DLD1 (cell line): ENCODE results near the gene ARL15.
"Not testable (repeated sequence)": the region's sequence is repeated elsewhere in the genome, so short reads cannot be mapped to it uniquely, and the experiment has no call there.

Experiments
- in situ Hi-C: cut with HindIII; loops from 2 replicates; pipeline ENCODE4 v1.10.0; 2017; ENCODE audit warnings: low sequenced_read_pairs

Gene ARL15

DNA sequence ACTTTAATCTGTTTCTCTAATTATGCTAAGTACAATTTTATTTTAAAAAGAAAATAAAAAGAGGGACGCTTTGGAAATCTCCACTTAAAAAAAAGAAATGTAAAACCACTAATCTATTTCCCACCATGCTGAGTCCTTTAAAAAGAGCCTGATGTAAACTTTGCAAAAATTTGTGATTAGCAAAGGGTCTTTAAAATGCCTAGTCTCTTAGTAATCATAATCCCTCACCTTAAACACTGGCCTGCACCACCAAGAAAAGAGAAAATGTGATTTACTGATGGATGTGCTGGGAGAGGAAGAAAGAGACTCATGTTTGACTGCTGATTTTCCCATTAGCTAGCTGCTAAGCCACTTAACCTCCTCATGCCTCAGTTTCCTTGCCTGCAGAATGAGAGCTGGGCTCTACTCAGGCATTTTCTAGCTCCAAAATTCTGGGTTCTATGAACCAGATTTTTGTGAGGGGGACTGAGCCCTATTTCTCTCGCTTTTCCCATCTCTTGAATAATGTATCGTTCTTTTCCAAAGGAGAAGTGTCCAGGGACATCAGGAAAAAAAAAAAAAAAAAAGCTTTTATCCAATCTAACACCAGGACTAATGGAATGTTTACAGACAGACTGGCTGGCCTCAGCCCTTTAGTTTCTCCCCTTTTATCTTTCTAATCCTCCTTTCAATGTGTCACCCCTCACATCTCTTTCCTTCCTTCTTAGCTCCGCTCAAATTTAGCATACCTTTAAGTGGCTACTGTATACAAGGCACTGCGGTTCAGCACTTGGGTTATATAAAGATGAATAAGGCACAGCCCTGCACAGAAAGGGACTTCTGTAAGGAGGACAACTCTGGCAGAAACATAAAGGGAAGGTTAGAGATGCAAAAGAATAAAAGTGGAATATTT, 312.4 kb downstream of the ARL15 start:
- in situ Hi-C loops, result no loop called here

DNA sequence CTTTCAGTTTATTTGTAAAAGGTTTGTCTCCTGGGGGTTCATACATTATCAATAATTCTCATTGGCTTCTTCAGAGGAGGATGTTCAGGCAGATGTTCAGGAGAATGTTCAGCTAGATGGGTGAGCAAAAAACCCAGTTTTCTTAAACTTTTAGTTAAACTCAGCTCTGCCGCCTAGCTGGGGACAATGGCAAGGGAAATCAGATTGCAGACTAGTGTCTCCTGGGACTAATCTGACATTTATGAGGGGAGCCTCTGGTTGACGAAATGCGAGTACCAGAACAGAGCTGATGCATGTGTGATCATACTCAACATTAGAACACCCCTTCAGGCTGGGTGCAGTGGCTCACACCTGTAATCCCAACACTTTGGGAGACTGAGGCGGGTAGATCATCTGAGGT, 314.4 kb downstream of the ARL15 start:
- in situ Hi-C loops, result no loop called here

DNA sequence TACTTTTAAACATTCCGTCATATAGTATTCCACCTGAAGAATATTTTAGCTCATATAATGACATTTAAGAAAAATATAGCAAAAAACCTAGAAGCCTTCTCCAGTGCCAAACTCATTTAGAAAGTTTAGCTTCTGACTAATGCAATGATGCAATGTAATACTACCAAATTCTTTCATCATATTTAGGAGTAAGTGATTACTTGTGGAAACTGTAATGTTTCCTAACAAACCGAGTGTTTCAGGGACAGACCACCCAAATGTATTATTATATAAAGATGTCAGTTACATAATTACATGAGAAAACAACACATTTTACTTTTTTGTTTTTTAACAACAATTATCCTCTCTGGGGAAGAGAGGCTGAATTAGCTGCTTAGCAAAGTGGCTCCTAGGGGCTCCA, 316.2 kb downstream of the ARL15 start:
- in situ Hi-C loops, result no loop called here

DNA sequence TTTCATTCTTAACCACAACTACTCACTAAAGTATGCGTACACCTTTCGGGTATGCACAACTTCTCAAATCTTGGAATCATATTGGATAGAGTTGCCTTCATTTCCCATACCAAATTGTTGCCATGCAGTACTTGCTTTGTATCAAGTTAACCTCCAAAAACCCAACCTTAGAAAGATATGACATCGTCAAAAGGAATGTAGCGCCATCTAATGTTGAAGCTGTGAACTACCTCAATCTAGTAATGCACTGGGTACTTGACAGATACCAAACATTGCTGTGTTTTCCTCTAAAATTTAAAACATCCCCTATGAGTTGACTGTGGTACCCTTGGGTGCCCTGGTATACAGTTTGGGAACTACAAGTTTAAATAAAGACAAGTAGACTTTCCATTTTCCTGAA, 318.4 kb downstream of the ARL15 start:
- in situ Hi-C loops, result no loop called here

DNA sequence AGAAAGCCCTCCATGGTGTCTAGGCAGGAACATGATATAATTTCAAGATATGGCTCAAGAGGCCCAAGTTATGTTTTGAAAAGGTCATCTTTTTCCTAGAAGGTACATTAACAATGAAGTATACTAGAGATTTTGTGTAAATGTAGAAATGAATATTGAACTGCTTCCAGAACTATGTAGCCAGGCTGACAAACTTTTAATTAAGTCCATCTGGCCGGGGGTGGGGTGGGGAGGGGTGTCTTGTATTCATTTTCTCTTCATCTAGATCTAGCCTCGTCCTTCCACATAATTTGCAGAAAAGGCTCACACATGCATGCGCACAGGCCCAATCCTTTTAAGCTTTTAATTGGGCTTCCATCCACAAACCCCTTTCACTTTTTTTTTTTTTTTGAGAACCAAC, 323.3 kb downstream of the ARL15 start:
- in situ Hi-C loops, result no loop called here

DNA sequence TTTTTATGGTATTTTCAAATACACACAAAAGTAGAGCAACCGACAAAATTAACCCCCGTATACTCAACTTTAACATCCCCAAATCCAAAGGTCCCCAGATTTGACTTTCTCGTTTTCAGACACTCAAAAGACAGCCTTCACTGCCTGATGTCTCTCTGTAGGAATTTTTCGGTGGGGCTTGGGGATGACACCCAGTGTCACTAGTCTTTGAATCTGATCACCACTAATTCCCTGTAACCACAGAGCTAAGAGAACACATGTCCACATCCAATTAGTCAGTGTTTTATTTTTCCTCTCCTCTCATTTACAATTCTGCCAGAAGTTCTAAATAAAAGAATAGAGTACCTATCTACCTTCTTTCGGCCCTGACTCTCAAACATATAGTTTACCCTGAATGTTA, 324.6 kb downstream of the ARL15 start:
- in situ Hi-C loops, result no loop called here

DNA sequence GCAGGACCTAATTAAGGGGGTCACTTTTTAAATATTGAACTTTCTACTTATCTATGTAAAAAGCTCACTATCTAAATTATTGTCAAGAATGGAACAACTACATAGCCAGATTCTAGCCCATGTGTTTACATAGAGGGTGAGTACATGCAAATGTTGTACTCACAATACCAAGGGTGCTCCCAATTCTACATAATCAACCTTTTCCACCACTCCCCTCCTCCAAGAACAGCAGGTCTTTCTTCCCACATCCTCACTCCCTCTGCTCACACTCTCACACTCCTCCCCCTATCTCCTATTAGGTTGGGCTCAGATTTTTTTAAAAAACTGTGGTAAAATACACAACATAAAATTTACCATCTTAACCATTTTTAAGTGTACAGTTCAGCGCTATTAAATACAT, 325.4 kb downstream of the ARL15 start:
- in situ Hi-C loops, result no loop called here

DNA sequence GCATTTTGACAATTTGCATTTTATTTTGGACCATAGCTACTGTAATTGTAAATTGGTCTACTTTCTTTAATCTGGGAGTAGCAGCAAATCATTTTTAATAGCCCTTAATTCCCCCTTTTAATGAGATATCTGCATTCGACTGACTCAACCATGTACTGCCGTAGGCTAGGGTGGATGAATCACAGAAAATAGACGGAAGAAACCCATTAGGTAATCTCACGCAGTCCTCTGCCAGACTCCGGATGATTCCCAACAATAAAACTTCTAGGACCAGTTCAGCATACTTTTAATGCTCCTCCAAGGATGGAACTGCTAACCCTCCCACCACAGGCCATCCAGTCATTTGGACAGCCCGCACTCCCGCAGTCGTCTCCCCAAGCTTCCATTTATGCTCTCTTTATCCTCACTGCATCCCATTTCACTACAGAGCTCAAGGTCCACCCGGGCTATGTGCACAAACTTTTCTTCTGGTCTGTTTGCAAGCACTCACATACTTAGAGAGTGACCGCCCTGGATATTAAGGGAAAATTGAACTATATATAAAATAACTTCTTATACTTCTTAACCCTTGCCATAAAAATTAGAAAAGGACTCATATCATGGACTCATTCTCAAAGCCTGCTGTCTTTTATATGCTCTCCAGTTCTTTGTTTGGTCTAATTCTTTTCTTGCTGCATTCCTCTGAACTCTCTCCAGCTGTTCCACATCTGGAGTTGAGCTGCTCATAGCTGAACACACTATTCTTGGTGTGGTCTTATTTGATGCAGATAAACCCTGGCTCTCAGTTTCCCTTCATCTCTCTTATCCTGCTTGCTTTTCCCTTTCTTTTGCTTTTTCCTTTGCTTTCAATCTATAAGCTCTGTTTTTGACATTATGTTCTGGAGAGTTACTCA, 326.6 kb downstream of the ARL15 start:
- in situ Hi-C loops, result no loop called here

DNA sequence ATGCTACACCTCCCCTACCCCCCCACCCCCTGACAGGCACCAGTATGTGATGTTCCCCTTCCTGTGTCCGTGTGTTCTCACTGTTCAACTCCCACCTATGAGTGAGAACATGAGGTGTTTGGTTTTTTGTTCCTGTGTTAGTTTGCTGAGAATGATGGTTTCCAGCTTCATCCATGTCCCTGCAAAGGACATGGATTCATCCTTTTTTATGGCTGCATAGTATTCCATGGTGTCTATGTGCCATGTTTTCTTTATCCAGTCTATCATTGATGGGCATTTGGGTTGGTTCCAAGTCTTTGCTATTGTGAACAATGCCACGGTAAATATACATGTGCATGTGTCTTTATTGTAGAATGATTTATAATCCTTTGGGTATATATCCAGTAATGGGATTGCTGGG, 328.1 kb downstream of the ARL15 start:
- in situ Hi-C loops, result not testable (repeated sequence)

DNA sequence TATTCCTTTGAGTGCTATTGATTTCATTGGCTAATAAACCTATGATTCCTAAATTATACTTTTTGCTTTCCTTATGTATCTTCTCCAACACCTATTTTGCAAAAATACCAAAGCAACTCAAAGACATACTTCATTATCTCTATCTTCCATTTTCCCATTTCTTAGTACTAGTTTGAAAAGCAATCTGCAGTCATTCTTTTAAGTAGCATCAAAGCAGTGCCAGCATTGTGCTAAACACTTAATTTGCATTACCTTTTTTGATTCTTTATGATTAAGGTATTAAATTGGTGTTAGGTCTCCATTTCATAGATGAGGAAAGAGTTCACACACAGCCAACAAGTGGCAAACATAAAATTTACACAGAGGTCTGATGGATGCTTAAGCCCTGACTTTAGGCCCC, 330.3 kb downstream of the ARL15 start:
- in situ Hi-C loops, result no loop called here

DNA sequence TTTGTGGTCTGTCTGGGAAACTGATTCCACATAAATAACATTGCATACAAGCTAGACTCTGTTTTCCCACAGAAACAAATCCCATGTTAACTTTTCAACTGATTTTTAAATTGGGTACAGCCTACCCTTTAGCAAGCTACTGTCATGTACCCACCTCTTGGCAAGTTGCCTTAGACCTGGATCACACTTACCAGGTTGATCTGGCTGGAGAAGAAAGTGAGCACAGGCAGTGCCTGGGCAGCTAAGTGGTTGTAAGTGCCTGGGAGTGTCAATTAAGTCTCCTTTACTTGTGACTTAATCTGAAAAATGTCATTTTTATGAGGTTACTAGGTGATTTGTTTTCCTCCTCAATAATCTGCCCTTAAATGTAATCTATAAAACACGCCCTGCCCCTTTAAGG, 336.4 kb downstream of the ARL15 start:
- in situ Hi-C loops, result no loop called here

DNA sequence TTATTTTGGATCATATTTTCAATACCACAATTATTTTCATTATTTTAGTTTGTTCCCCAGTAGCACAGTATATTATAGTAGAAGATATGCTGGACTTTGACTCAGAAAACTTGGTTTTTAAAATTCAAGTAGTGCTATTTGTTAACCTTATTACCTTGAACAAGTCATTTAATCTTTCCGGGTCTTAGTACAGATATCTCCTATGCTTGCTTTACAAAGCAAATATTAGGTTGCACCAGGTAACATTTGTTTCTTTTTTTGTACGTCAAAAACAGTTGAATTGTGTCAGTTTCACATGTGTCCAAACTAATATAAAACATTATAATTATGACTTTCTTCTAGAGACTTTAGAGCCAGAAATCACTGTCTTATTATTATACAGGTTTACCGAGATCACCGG, 338.1 kb downstream of the ARL15 start:
- in situ Hi-C loops, result no loop called here

DNA sequence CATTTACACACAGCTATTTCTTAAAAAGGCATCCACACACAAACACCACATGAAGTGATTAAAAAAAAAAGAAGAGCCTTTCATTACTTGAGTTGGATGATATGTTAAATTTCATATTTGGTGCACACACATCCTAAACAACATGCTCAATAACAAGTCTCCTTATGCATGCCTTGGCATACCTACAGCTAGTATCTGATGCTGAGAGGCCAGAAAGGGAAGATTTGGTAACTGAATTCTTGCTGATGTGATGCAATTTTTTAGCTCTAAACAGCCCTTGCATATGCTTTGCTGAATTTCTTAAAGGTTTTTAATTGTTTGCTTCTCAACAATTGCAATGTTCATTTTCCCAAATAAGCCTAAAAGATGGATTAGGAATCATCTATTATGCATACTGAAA, 338.8 kb downstream of the ARL15 start:
- in situ Hi-C loops, result no loop called here

DNA sequence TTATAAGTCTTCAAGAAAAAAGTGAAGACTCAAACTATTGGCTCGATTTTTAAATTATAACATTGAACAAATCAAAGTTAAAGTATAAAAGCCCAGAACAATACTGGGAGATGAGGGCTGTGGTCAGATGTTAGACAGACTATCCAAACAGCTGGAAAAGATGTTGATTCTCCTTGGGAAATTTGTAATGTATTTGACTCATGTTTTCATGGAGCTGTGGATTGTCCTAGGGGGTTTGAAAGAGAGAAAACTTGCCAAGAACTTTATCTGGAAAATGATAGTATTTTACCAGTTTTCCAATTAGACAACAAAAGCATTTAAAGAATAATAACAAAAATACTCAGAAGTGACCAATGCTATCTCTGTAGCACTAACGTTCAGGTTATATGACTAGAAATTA, 339.2 kb downstream of the ARL15 start:
- in situ Hi-C loops, result no loop called here

DNA sequence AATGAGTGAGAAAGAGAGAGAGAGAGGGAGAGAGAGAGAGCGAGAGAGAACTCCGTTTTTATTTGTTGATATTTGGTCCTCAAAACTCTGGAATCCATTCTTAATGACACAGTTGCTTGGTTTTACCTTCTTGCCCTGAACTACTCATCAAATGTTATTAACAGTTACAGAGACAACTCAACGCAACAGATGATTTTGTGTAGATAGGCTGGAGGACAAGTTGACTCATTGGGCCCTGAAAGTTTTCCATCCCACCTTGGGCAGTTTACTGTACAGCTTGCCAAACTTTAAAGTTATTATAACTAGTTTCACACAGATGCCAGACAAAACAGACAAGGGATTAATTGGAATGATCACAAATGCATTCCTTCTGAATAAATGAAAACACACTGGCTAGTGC, 339.9 kb downstream of the ARL15 start:
- in situ Hi-C loops, result no loop called here

DNA sequence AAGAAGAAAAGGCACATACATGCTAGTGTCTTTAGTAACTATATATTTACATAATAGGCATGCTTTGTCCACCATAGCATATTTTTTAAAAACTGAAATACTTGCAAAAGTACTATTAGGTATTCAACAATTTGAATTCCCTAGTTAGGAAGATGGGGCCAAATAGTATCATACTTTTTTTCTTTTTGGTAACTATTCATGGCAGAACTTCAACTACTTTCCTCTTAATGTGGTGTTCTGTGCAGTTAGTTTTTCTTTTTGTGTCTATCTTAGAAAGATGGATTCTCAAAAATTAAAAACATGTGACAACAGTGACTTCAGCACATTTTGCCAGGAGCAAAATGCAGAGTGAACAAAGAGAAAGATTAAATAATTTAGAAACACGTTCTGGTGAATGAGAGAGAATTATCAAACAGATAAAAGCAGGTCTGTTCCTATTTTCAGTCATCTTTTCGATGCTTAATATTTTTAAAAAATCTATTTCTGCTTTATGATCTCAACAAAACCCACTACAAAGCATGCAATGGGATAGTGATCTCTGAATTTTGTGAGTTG, 341.1 kb downstream of the ARL15 start:
- in situ Hi-C loops, result no loop called here

DNA sequence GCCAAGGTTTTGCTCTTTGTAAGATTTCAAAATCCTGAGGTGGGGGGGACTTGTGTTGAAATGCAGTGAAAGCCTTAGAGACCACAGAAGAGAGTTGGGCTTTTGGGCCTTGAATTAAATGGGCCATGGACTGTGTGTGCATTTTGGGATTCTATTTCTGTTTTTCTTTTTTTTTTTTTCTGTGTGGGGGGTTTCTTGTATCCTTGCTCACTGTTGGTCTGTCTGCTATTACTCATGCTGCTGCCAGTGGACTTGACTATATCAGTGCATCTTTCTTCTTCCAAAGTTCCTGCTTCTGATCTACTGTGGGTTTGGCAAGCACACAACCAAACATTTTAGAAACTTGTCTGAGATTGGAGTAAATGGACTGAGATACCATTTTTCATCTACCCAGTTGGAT, 344.9 kb downstream of the ARL15 start:
- in situ Hi-C loops, result no loop called here

DNA sequence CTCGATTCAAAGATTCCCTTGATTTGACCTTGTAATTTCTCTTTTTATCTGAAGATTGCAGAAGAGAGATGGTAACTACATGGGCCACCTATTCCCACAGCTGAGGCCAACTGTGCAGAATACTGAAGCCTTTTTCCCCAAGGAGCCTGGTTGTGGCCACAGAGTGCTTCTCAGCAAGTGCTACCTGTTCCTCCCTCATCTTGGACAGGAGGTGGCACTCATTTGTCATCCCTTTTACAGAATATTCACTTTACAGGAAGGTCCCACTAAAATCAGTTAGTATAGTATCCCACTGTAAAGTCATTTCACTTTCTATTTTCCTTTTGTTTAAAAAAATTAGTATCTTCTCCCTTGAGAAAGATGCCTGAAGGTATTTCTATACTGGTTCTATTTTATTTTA, 346.4 kb downstream of the ARL15 start:
- in situ Hi-C loops, result no loop called here

DNA sequence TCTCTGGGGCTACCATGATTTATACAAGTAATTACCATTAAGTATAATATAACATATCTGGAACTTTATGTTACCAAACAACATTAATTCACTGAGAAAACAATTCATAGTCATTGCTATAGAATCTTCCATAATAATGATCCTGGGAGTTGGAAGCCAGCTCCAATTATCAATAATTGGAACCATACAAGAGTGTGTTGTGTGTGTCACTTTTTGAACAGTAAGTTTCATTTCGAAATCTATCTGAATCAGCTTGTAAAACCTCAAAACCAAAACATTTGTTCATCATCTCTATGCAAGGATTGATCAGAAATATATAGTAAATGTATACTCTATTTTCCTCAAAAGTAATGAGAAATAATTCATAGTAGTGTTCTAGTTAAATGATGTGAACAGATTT, 348.1 kb downstream of the ARL15 start:
- in situ Hi-C loops, result no loop called here

DNA sequence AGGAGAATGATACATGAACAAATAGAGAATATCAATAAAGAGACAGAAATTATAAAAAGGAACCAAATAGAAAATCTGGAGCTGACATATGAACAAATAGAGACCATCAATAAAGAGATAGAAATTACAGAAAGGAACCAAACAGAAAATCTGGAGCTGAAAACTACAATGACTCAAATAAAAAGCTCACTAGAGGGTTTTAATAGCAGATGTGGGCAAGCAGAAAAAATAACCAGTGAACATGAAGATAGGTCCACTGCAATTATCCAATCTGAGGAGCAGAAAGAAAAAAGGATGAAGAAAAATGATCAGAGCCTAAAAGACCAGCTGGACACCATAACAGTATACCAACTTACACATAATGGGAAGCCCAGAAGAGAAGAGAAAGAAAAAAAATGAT, 353.7 kb downstream of the ARL15 start:
- in situ Hi-C loops, result no loop called here

DNA sequence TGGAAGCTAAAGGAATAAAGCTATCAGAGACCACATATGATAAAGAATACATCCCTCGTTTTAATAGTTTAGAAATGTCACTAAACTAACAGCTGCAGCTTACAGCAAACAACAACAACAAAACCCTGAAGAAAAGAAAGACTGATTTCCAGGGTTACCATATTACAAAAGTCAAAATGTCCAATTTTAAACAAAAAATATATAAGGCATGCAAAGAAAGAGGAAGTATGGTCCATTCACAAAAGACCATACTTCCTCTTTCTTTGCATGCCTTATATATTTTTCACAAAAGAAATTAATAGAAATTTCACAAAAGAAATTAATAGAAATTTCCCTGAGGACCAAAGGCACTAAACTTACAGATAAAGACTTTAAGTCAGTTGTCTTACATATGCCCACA, 354.2 kb downstream of the ARL15 start:
- in situ Hi-C loops, result no loop called here

DNA sequence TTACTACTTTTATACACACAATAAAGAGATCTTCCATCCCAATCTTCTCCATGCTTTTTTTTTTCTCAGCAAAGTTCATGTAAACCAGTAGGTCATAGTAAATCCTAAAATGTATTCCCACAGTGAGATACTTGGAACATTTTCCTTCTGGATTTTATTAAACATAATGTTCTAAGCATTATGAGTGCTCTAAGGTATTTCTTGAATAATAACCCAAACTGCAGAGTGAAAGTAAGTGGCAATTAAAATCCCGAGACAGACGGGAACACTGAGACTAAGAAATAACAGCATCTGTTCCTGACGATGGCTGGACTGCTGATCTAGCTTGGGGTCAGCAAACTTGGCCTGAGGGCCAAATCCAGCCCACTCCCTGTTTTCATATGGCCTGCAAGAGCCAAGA, 359.8 kb downstream of the ARL15 start:
- in situ Hi-C loops, result no loop called here
